Measurements from ENCODE around the gene MYOZ3.

MYOZ3 gene

DNA sequence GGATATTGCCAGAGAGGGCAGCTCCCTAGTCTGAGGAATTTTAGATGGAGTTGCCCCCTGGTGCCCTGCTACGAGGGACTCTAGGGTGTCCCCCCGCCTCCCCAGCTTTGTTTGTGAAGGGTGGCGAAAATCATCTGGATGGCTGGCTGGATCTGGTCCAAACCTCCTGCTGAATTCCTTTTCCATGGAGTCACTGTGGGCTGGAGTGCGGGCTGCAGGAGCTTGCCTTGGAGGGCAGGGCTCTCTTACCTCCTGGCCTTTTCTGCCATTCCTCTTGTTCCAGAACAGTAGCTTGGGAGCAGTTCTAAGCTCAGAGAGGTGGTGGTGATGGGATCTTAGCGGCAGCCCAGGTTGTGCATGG, 18.5 kb upstream of the MYOZ3 start:
- no peak for DNase-seq (ENCODE audit: low spot score)

- no peak for DNase-seq (ENCODE audit: low spot score)
Observed at GRCh38 chr5:150642991-150643710, 17.9 kb upstream of the MYOZ3 start.

DNA sequence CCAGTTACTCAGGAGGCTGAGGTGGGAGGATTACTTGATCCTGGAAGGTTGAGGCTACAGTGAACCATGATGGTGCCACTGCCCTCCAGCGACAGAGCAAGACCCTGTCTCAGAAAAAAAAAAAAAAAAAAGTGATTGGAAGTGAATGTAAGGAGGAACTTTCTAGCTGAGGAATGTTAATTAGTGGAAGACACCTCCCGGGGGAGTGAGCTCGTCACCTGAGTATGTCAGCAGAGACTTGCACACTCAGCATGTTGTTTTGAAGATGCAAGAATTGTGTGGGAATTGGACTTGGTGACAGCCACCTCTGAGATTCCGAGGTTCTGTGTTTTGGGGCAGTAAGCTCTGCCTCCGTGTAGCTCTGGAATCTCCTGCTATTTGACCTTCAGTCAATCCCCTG, 17.0 kb upstream of the MYOZ3 start:
- DNase-seq (ENCODE audit: low spot score), result no peak

- DNase-seq (ENCODE audit: low spot score), result no peak
Observed at GRCh38 chr5:150644514-150644913, 16.5 kb upstream of the MYOZ3 start.

- DNase-seq (ENCODE audit: low spot score), result no peak
Observed at GRCh38 chr5:150645070-150645700, 15.9 kb upstream of the MYOZ3 start.

- DNase-seq (ENCODE audit: low spot score), result no peak
Observed at GRCh38 chr5:150647275-150648251, 13.5 kb upstream of the MYOZ3 start.

DNA sequence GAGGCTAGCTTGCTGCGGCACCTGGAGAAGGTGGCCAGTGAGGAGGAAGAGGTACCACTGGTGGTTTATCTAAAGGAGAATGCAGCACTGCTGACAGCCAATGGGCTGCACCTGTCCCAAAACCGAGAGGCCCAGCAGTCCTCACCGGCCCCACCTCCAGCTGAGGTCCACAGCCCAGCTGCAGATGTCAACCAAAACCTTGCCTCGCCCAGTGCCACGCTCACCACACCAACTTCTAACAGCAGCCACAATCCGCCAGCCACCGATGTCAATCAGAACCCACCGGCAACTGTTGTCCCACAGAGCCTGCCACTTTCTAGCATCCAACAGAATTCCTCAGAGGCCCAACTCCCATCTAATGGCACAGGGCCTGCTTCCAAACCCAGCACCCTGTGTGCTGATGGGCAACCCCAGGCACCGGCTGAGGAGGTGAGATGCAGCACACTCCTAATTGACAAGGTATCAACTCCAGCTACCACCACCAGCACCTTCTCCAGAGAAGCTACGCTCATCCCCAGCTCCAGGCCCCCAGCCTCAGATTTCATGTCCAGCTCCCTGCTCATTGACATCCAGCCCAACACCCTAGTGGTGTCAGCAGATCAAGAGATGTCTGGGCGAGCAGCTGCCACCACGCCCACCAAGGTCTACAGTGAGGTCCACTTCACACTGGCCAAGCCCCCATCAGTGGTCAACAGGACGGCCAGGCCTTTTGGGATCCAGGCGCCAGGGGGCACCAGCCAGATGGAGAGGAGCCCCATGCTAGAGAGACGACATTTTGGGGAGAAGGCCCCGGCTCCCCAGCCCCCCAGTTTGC, 12.6 kb upstream of the MYOZ3 start:
- DNase-seq (ENCODE audit: low spot score), result no peak

- no peak for DNase-seq (ENCODE audit: low spot score)
Observed at GRCh38 chr5:150649108-150650020, 11.7 kb upstream of the MYOZ3 start.

- no peak for DNase-seq (ENCODE audit: low spot score)
Observed at GRCh38 chr5:150650021-150651006, 10.7 kb upstream of the MYOZ3 start.

DNA sequence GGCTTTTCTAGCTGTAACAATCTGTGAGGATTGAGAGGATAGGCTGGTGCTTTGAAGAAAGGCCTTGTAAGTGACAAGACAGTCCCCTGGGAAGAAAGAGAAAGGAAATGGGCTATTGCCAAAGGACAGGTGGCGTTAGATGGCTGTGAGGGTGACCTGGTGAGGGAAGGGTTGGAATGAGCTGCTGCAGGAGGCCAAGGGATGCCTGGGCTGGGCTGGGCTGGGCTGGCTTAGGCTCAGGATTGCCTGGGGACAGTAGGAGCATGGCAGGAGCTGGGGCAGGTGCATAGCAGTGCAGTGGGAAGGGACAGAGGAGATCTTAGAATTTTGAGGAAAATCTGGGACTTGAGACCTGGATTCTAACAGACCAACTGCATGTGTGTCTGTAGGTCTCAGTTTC, 9.7 kb upstream of the MYOZ3 start:
- DNase-seq (ENCODE audit: low spot score), result no peak

GRCh38 chr5:150651924-150652671, 9.0 kb upstream of the MYOZ3 start:
- no peak for DNase-seq (ENCODE audit: low spot score)

- DNase-seq (ENCODE audit: low spot score), result no peak
Observed at GRCh38 chr5:150653145-150653761, 7.8 kb upstream of the MYOZ3 start.

DNA sequence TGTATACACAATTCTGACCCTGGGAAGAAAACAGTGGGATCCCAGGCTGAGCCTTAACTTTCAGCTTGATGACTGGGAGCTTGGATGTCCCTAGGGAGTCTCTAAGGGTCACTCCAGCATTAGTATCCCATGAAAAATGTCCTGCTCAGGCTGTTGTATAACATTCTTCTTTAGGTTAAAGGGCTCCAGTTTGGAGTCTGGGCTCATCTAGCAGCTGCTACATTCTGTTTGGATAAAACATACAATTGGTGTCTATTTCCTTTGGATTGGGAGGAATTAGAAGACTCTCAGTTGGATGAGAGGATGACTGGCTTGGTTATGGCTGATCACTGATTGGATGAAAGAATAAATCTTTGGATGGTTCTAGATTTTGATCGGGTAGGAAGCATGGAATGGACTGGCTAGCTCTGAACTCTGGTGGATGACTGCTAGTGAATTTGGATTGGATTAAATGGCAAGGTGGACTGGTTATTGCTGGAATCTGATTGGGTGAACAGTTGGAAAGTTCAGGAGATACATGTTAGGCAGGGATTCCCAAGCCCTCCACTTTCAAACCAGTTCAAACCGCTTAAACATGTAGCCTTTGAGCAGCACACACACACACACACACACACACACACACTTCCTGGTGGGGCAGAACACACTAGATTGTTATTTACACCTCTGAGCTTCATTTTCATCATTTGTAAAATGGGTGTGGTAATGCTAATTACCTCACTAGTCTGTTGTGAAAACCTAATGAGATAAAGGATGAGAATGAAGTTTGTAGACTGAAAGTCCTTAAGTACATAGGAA, 7.1 kb upstream of the MYOZ3 start:
- DNase-seq (ENCODE audit: low spot score), result no peak

DNA sequence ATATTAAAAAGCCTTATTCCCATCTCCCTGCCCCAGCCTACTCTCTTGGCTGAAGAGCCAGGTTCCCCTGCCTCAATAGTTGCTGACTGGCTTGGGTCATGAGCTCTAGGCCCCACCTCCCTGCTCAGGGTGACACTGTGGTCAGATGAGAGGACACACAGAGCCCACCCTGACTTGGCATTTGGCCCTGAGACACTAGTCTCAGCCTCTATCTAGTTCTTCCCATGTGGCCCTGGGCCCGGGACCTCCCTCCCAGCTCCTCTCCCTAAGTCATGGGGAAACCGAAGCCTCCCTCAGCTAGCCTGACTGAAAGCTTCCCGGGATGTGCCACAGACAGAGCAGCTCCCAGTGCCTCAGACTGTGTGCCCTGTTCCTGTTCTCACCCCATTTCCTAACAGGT, 5.8 kb upstream of the MYOZ3 start:
- no peak for DNase-seq (ENCODE audit: low spot score)

- peak; percentile 74 for DNase-seq (ENCODE audit: low spot score)
Observed at GRCh38 chr5:150656191-150657132, 4.6 kb upstream of the MYOZ3 start.

DNA sequence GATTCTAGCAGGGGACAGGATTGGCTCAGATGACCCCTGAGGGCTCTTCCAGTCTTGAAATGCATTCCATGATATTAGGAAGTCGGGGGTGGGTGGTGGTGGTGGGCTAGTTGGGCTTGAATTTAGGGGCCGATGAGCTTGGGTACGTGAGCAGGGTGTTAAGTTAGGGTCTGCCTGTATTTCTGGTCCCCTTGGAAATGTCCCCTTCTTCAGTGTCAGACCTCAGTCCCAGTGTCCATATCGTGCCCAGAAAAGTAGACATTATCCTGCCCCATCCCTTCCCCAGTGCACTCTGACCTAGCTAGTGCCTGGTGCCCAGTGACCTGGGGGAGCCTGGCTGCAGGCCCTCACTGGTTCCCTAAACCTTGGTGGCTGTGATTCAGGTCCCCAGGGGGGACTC, 2.9 kb upstream of the MYOZ3 start:
- DNase-seq (ENCODE audit: low spot score), result no peak
